Measurements from ENCODE around the gene MAPK8.

Gene MAPK8

GRCh38 chr10:48470115-48470892, 163.8 kb downstream of the MAPK8 start:
- Histone ChIP-seq H4K20me1 (ENCODE audit: insufficient read depth, low read length) (no peaks in the 10 kb centered on the region), H3K4me2 (ENCODE audit: low read depth, low read length) (no peak overlapping the region), H3F3A (ENCODE audit: insufficient read depth, low read length) (no peaks in the 10 kb centered on the region), H2AFZ (ENCODE audit: low read length) (no peak overlapping the region), H3K4me3 (ENCODE audit: low read length) (no peak overlapping the region), H3K9ac (ENCODE audit: low read length) (no peak overlapping the region), H3K9me3 (replicated peaks; ENCODE audit: insufficient read depth, low read length) (no peaks in the 10 kb centered on the region), H3K4me1 (ENCODE audit: low read length) (no peaks in the 10 kb centered on the region), H3K36me3 (replicated peaks; ENCODE audit: insufficient read depth, low read length) (no peaks in the 10 kb centered on the region), H3K9me2 (replicated peaks; ENCODE audit: insufficient read depth, low read length) (no peaks in the 10 kb centered on the region), H3K27ac (ENCODE audit: low read length) (no peak overlapping the region), H3K79me2 (ENCODE audit: low read length) (no peaks in the 10 kb centered on the region), H3K27me3 (replicated peaks; ENCODE audit: insufficient read depth, low read length) (no peaks in the 10 kb centered on the region)
- no peak for DNase-seq
- no peak for TF ChIP-seq CTCF (IDR thresholded peaks at IDR 0.05; ENCODE audit: low read length)
- TF ChIP-seq EZH2phosphoT487 (IDR thresholded peaks at IDR 0.05; ENCODE audit: low read length), result no peak
- TF ChIP-seq EZH2 (optimal IDR thresholded peaks at IDR 0.05; ENCODE audit: low read depth, low read length), result no peak

GRCh38 chr10:48470893-48471805, 164.7 kb downstream of the MAPK8 start:
- no peak for DNase-seq
- Histone ChIP-seq H3K4me1 (ENCODE audit: low read length) (no peaks in the 10 kb centered on the region), H3K36me3 (replicated peaks; ENCODE audit: insufficient read depth, low read length) (no peaks in the 10 kb centered on the region), H3K27me3 (replicated peaks; ENCODE audit: insufficient read depth, low read length) (no peaks in the 10 kb centered on the region), H2AFZ (ENCODE audit: low read length) (no peak overlapping the region), H3K9me2 (replicated peaks; ENCODE audit: insufficient read depth, low read length) (no peaks in the 10 kb centered on the region), H3K9me3 (replicated peaks; ENCODE audit: insufficient read depth, low read length) (no peaks in the 10 kb centered on the region), H3K9ac (ENCODE audit: low read length) (no peak overlapping the region), H3K4me2 (ENCODE audit: low read depth, low read length) (no peak overlapping the region), H3F3A (ENCODE audit: insufficient read depth, low read length) (no peaks in the 10 kb centered on the region), H3K79me2 (ENCODE audit: low read length) (no peaks in the 10 kb centered on the region), H3K27ac (ENCODE audit: low read length) (no peak overlapping the region), H4K20me1 (ENCODE audit: insufficient read depth, low read length) (no peaks in the 10 kb centered on the region), H3K4me3 (ENCODE audit: low read length) (no peak overlapping the region)
- TF ChIP-seq CTCF (IDR thresholded peaks at IDR 0.05; ENCODE audit: low read length), result no peak

GRCh38 chr10:48472501-48473069, 166.1 kb downstream of the MAPK8 start:
- H3K4me1 ChIP-seq (ENCODE audit: low read length), result no peaks in the 10 kb centered on the region
- no peak overlapping the region for H3K4me2 ChIP-seq (ENCODE audit: low read depth, low read length)
- no peaks in the 10 kb centered on the region for H3K9me3 ChIP-seq (replicated peaks; ENCODE audit: insufficient read depth, low read length)
- no peaks in the 10 kb centered on the region for H3K27me3 ChIP-seq (replicated peaks; ENCODE audit: insufficient read depth, low read length)
- TF ChIP-seq EZH2phosphoT487 (IDR thresholded peaks at IDR 0.05; ENCODE audit: low read length) (no peak), CTCF (IDR thresholded peaks at IDR 0.05; ENCODE audit: low read length) (no peak), EZH2 (optimal IDR thresholded peaks at IDR 0.05; ENCODE audit: low read depth, low read length) (no peak)
- no peaks in the 10 kb centered on the region for H4K20me1 ChIP-seq (ENCODE audit: insufficient read depth, low read length)
- no peaks in the 10 kb centered on the region for H3K36me3 ChIP-seq (replicated peaks; ENCODE audit: insufficient read depth, low read length)
- no peaks in the 10 kb centered on the region for H3K9me2 ChIP-seq (replicated peaks; ENCODE audit: insufficient read depth, low read length)
- H3K4me3 ChIP-seq (ENCODE audit: low read length), result no peak overlapping the region
- no peaks in the 10 kb centered on the region for H3F3A ChIP-seq (ENCODE audit: insufficient read depth, low read length)
- H3K79me2 ChIP-seq (ENCODE audit: low read length), result no peaks in the 10 kb centered on the region
- H3K9ac ChIP-seq (ENCODE audit: low read length), result no peak overlapping the region
- DNase-seq, result no peak
- no peak overlapping the region for H2AFZ ChIP-seq (ENCODE audit: low read length)
- H3K27ac ChIP-seq (ENCODE audit: low read length), result no peak overlapping the region

All from MM.1S (cell line).